Mammary epithelial cell (primary cell): ENCODE results near the gene ATP5F1D.

Experiments used
- CTCF ChIP-seq, 2 donors: IDR thresholded peaks in 1 of 2; conservative IDR thresholded peaks in 1 of 2; 2 replicates each; pipeline ENCODE4 v1.5.1; 2011 to 2012; ENCODE audit warnings: inconsistent platforms in 2 of 2, low read length in 2 of 2, mild to moderate bottlenecking in 2 of 2, control low read depth in 1 of 2, low read depth in 1 of 2; ENCODE audit not compliant: insufficient read depth in 1 of 2; ENCODE audit errors: extremely low read depth in 1 of 2
- EZH2 ChIP-seq: IDR thresholded peaks from 2 replicates; pipeline ENCODE4 v1.6.1; 2012; ENCODE audit warnings: low read length, inconsistent platforms, borderline replicate concordance

DNA sequence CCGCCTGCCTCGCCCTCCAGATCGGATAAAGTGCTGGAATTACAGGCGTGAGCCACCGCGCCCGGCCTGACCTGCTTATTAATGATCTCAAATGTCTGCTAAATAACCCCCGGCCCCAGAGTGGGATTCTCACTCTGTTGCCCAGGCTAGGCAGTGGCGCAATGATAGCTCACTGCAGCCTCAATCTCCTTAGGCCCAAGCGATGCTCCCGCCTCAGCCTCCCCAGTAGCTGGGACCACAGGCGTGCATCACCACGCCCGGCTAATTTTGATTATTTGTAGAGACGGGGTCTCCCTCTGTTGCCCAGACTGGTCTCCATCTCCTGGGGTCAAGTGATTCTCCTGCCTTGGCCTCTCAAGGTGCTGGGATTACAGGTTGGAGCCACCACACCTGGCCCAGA lies 626 bp upstream of the ATP5F1D start:
- TF ChIP-seq CTCF (conservative IDR thresholded peaks at IDR 0.05 in 1 of 2, IDR thresholded peaks at IDR 0.05 in 1 of 2; ENCODE audit: extremely low read depth in 1 of 2, insufficient read depth in 1 of 2, low read depth in 1 of 2, low read length in 2 of 2) (no peak), EZH2 (no peak)
